Astrocyte (in vitro differentiated cells and primary cell): ENCODE results near the gene ADCY2. TPM values are rescaled to one million over a fixed set of nuclear protein-coding genes. Genes with fewer than 3 reads are reported as not detected.

Experiments
- DNase-seq: peaks from one replicate; pipeline ENCODE4 v3.0.0-alpha.2; 2010; ENCODE audit warnings: low read depth
- FAIRE-seq: peaks from 2 replicates; lab custom pipeline; 2011; peaks lifted over from hg19 to GRCh38; lab: Jason Lieb, UNC
- H2AFZ ChIP-seq: 2 replicates; pipeline ENCODE4 v1.6.0; 2012; ENCODE audit warnings: low read depth, low read length, inconsistent platforms
- H3K27ac ChIP-seq: 2 replicates; pipeline ENCODE4 v1.5.1; 2011; ENCODE audit warnings: low read depth, low read length, inconsistent platforms
- H3K27me3 ChIP-seq: 2 replicates; pipeline ENCODE4 v1.6.0; 2011; ENCODE audit warnings: low read length, inconsistent platforms; ENCODE audit not compliant: insufficient read depth
- H3K36me3 ChIP-seq: 2 replicates; pipeline ENCODE4 v1.5.1; 2011; ENCODE audit warnings: low read length, inconsistent platforms; ENCODE audit not compliant: insufficient read depth
- H3K4me1 ChIP-seq: 2 replicates; pipeline ENCODE4 v1.5.1; 2011; ENCODE audit warnings: low read length, inconsistent platforms; ENCODE audit not compliant: insufficient read depth
- H3K4me2 ChIP-seq: 2 replicates; pipeline ENCODE4 v1.6.0; 2012; ENCODE audit warnings: low read length, inconsistent platforms
- H3K4me3 ChIP-seq: 2 replicates; pipeline ENCODE4 v1.5.1; 2011; ENCODE audit warnings: low read depth, mild to moderate bottlenecking, low read length, inconsistent platforms; ENCODE audit not compliant: insufficient read depth
- H3K79me2 ChIP-seq: 2 replicates; pipeline ENCODE4 v1.6.0; 2012; ENCODE audit warnings: mild to moderate bottlenecking, low read length, inconsistent platforms; ENCODE audit not compliant: insufficient read depth
- H3K9ac ChIP-seq: 2 replicates; pipeline ENCODE4 v1.6.0; 2012; ENCODE audit warnings: mild to moderate bottlenecking, low read length, inconsistent platforms
- H3K9me3 ChIP-seq: 2 replicates; pipeline ENCODE4 v1.5.1; 2012; ENCODE audit warnings: low read depth, mild to moderate bottlenecking, low read length, inconsistent platforms; ENCODE audit not compliant: insufficient read depth
- H4K20me1 ChIP-seq: 2 replicates; pipeline ENCODE4 v1.6.0; 2012; ENCODE audit warnings: low read length, inconsistent platforms; ENCODE audit not compliant: insufficient read depth
- H3K27ac Mint-ChIP-seq: one replicate; pipeline ENCODE4 v1.8.0; 2021; ENCODE audit warnings: mild to moderate bottlenecking, mixed read lengths; ENCODE audit not compliant: unreplicated experiment
- H3K27me3 Mint-ChIP-seq: one replicate; pipeline ENCODE4 v1.8.0; 2021; ENCODE audit warnings: low read depth, mixed read lengths; ENCODE audit not compliant: unreplicated experiment
- H3K36me3 Mint-ChIP-seq: one replicate; pipeline ENCODE4 v1.8.0; 2021; ENCODE audit warnings: low read depth, mixed read lengths; ENCODE audit not compliant: unreplicated experiment
- H3K4me1 Mint-ChIP-seq: one replicate; pipeline ENCODE4 v1.8.0; 2021; ENCODE audit warnings: low read depth, mixed read lengths; ENCODE audit not compliant: unreplicated experiment
- H3K4me3 Mint-ChIP-seq: one replicate; pipeline ENCODE4 v1.8.0; 2021; ENCODE audit warnings: mild to moderate bottlenecking, moderate library complexity, mixed read lengths; ENCODE audit not compliant: unreplicated experiment
- H3K9me3 Mint-ChIP-seq: one replicate; pipeline ENCODE4 v1.8.0; 2021; ENCODE audit warnings: mild to moderate bottlenecking, mixed read lengths; ENCODE audit not compliant: unreplicated experiment
- CTCF ChIP-seq: IDR thresholded peaks from 2 replicates; pipeline ENCODE4 v1.5.1; 2011; ENCODE audit warnings: low read depth, mild to moderate bottlenecking, inconsistent platforms, low read length, moderate library complexity; ENCODE audit not compliant: insufficient read depth
- EZH2 ChIP-seq: IDR thresholded peaks from 2 replicates; pipeline ENCODE4 v1.6.1; 2012; ENCODE audit warnings: mild to moderate bottlenecking, low read length, inconsistent platforms; ENCODE audit not compliant: insufficient read depth
- total RNA-seq: library from RNA; stranded (reverse); gene quantifications from 2 replicates; pipeline ENCODE4 v1.2.1, GENCODE V29; 2021

ADCY2 gene
- total RNA-seq, 1 donor from 2014 or later = 5.7 TPM

- H3K9me3 ChIP-seq = peaks cover 3% of the 10 kb centered on the region
- no peak for FAIRE-seq
- no peaks in the 10 kb centered on the region for H3K36me3 Mint-ChIP-seq
- no peak overlapping the region for H3K27ac Mint-ChIP-seq
- H2AFZ ChIP-seq = no peak overlapping the region
- H3K4me1 ChIP-seq = no peaks in the 10 kb centered on the region
- H3K4me2 ChIP-seq = no peak overlapping the region
- peaks cover 3% of the 10 kb centered on the region for H3K4me1 Mint-ChIP-seq
- DNase-seq = no peak
- H3K27me3 ChIP-seq = no peaks in the 10 kb centered on the region
- H3K27ac ChIP-seq = no peak overlapping the region
- H3K79me2 ChIP-seq = no peaks in the 10 kb centered on the region
- no peak overlapping the region for H3K4me3 Mint-ChIP-seq
- H3K9me3 Mint-ChIP-seq = no peaks in the 10 kb centered on the region
- TF ChIP-seq CTCF = no peak
- TF ChIP-seq EZH2 = no peak
- H3K27me3 Mint-ChIP-seq = no peaks in the 10 kb centered on the region
- no peak overlapping the region for H3K4me3 ChIP-seq
- no peak overlapping the region for H3K9ac ChIP-seq
- no peaks in the 10 kb centered on the region for H4K20me1 ChIP-seq
- no peaks in the 10 kb centered on the region for H3K36me3 ChIP-seq
These were observed 138.0 kb downstream of the ADCY2 start for GRCh38 chr5:7533941-7534340.

GRCh38 chr5:7534505-7534904, 138.6 kb downstream of the ADCY2 start:
- no peaks in the 10 kb centered on the region for H3K36me3 Mint-ChIP-seq
- no peak overlapping the region for H3K4me3 Mint-ChIP-seq
- Histone ChIP-seq H3K27ac (no peak overlapping the region), H2AFZ (no peak overlapping the region), H3K9me3 (peaks cover 3% of the 10 kb centered on the region), H3K4me3 (no peak overlapping the region), H3K36me3 (no peaks in the 10 kb centered on the region), H3K27me3 (no peaks in the 10 kb centered on the region), H4K20me1 (no peaks in the 10 kb centered on the region), H3K4me2 (no peak overlapping the region), H3K9ac (no peak overlapping the region), H3K79me2 (no peaks in the 10 kb centered on the region), H3K4me1 (no peaks in the 10 kb centered on the region)
- DNase-seq = no peak
- FAIRE-seq = no peak
- H3K27me3 Mint-ChIP-seq = no peaks in the 10 kb centered on the region
- TF ChIP-seq CTCF = no peak
- TF ChIP-seq EZH2 = no peak
- H3K27ac Mint-ChIP-seq = no peak overlapping the region
- H3K9me3 Mint-ChIP-seq = no peaks in the 10 kb centered on the region
- H3K4me1 Mint-ChIP-seq = peaks cover 3% of the 10 kb centered on the region

- TF ChIP-seq CTCF (no peak), EZH2 (no peak)
- Mint-ChIP-seq H3K36me3 (no peaks in the 10 kb centered on the region), H3K27me3 (no peaks in the 10 kb centered on the region), H3K9me3 (no peaks in the 10 kb centered on the region), H3K4me3 (no peak overlapping the region), H3K4me1 (peaks cover 3% of the 10 kb centered on the region), H3K27ac (no peak overlapping the region)
- FAIRE-seq (no peak), DNase-seq (no peak)
- Histone ChIP-seq H4K20me1 (no peaks in the 10 kb centered on the region), H3K79me2 (no peaks in the 10 kb centered on the region), H3K4me1 (no peaks in the 10 kb centered on the region), H3K4me3 (no peak overlapping the region), H3K27me3 (no peaks in the 10 kb centered on the region), H3K4me2 (no peak overlapping the region), H2AFZ (no peak overlapping the region), H3K27ac (no peak overlapping the region), H3K9ac (no peak overlapping the region), H3K9me3 (peaks cover 5% of the 10 kb centered on the region), H3K36me3 (no peaks in the 10 kb centered on the region)
These were observed 141.6 kb downstream of the ADCY2 start for GRCh38 chr5:7537573-7537972.
